K562 (cell line): ENCODE data around the gene FEN1. TPM values are rescaled to one million over a fixed set of nuclear protein-coding genes. Genes with fewer than 3 reads are reported as not detected.
A peak's percentile ranks its signal among the peaks of the same experiment; 100 is the strongest.

Experiments
- CCNT2 ChIP-seq: IDR thresholded peaks from 2 replicates; pipeline ENCODE4 v1.6.1; 2011; ENCODE audit warnings: borderline replicate concordance, low read depth, mild to moderate bottlenecking, moderate library complexity, mixed read lengths, low read length; ENCODE audit not compliant: insufficient read length; ENCODE audit errors: extremely low read depth
- FOXA1 ChIP-seq: fragments of 450-650 bp; IDR thresholded peaks from 2 replicates; pipeline ENCODE4 v1.6.1; 2016; ENCODE audit warnings: mild to moderate bottlenecking, borderline replicate concordance
- FOXM1 ChIP-seq, 2 experiments: fragments of 450-650 bp in 1 of 2; sonication (generic) in 1 of 2; formaldehyde crosslinking in 1 of 2; IDR thresholded peaks; 2 replicates each; pipeline versions ENCODE4 v1.6.1 to v1.9.0; 2017 to 2022; ENCODE audit warnings: low read depth in 2 of 2, mild to moderate bottlenecking in 2 of 2, missing genetic modification reagents in 1 of 2, moderate library complexity in 1 of 2
- NR1H2 ChIP-seq: sonication (generic); formaldehyde crosslinking; IDR thresholded peaks from 2 replicates; pipeline ENCODE4 v1.4.0; 2020; ENCODE audit warnings: mild to moderate bottlenecking, missing genetic modification reagents
- RBM17 ChIP-seq: fragments of 200-400 bp; formaldehyde crosslinking; IDR thresholded peaks from 2 replicates; pipeline ENCODE4 v1.6.1; 2017; ENCODE audit warnings: low read depth, mild to moderate bottlenecking, low read length, borderline replicate concordance
- SRF ChIP-seq, 2 experiments: fragments of 250-450, 450-650 bp in 1 of 2; sonication (Bioruptor Pico) in 1 of 2; sonication (generic) in 1 of 2; formaldehyde crosslinking; IDR thresholded peaks; 2 replicates each; pipeline versions ENCODE4 v1.5.0 to v1.5.1; 2020 to 2022; ENCODE audit warnings: mild to moderate bottlenecking in 1 of 2, missing genetic modification reagents in 1 of 2
- ZNF121 ChIP-seq: sonication (generic); formaldehyde crosslinking; conservative IDR thresholded peaks from 2 replicates; pipeline ENCODE4 v1.8.0; 2022; ENCODE audit warnings: missing genetic modification reagents
- ZNF165 ChIP-seq: fragments of 250-450 bp; sonication (Bioruptor Pico); IDR thresholded peaks from 2 replicates; pipeline ENCODE4 v1.4.0; 2020; ENCODE audit warnings: borderline replicate concordance
- ZNF561 ChIP-seq: fragments of 450-650 bp; formaldehyde crosslinking; conservative IDR thresholded peaks from 2 replicates; pipeline ENCODE4 v1.4.0; 2020; ENCODE audit warnings: mild to moderate bottlenecking, moderate library complexity
- ZNF75A ChIP-seq: fragments of 450-650 bp; formaldehyde crosslinking; IDR thresholded peaks from 2 replicates; pipeline ENCODE4 v1.4.0; 2020; ENCODE audit warnings: mild to moderate bottlenecking
- polyA plus RNA-seq, 8 experiments: library from polyadenylated mRNA; depleted of rRNA in 4 of 8; stranded (reverse) in 5 of 8; unstranded in 3 of 8; fragments of >200 nt; fragmentation: Nextera tagmentation in 2 of 8; fragmentation: Illumina TruSeq in 1 of 8; extraction: Ambion mirVana in 2 of 8; extraction: Trizol in 1 of 8; gene quantifications; 2 replicates each; pipeline versions ENCODE4 v1.2.1 to v1.2.3, GENCODE V29; 2011 to 2014; ENCODE audit warnings: inconsistent platforms in 1 of 8, missing spikeins in 1 of 8
- total RNA-seq, 7 experiments: library from RNA; depleted of rRNA in 6 of 7; stranded (reverse); fragments of >200 nt in 6 of 7; fragmentation: Illumina TruSeq in 2 of 7; extraction: Trizol in 2 of 7; gene quantifications; 2 replicates each; pipeline versions ENCODE4 v1.2.1 to v1.2.3, GENCODE V29; 2011 to 2021; ENCODE audit warnings: low replicate concordance in 1 of 7
- TF ChIP-seq, protein P1 (sequence below): fragments of 450-650 bp; IDR thresholded peaks from 2 replicates; pipeline ENCODE4 v1.7.0; 2016; ENCODE audit warnings: borderline replicate concordance
- TF ChIP-seq, protein P2 (sequence below): fragments of 450-650 bp; IDR thresholded peaks from 2 replicates; pipeline ENCODE4 v1.6.1; 2016; ENCODE audit warnings: borderline replicate concordance
- TF ChIP-seq, protein P3 (sequence below), 2 experiments: IDR thresholded peaks in 1 of 2; conservative IDR thresholded peaks in 1 of 2; 2 replicates each; pipeline ENCODE4 v1.6.1; 2016; ENCODE audit warnings: low read depth in 2 of 2, mild to moderate bottlenecking in 1 of 2, missing compliant biosample characterization in 1 of 2, missing genetic modification characterization in 1 of 2, moderate library complexity in 1 of 2

FEN1 gene
- total and polyA plus RNA-seq, 9 of the 15 experiments (the other 6 are each of a cell fraction or from before 2014, with no cell fraction given), result 58.1 to 156 (median 137) TPM

DNA sequence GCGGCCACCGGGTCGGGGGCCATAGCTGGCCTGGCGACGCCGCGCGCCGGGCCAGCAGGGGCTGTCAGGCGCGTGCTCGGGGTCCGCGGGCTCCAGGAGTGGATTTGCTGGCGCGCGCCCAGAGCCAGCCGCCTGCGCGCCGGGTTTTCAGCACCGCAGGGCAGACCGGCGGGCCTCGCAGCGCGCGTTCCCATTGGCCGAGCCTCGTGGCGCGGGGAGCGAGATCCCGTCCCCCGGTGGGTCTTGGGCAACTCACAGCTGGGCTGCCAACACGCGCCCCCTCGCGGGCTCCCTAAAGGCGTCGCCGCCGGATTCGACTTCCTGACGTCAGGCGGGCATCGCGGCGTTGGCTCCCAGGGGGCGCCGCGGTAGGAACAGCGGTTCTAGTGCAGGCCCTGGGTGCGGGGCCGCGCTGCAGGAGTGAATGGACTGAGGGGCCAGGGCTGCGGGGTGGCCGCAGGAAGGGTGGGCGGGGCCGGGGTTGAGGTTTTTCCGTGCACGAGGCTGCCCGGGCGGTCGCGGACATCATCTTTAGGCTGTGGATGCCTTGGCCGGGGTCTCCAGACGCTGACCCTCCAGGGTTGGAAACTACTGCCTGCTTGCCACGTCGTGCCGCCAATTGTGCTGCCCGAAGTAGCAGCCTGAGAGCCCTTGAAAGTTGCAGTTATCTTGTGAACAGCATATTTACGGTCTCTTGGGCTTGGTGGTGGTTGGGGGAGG, 24.2 kb downstream of the FEN1 start, which contains the start of gene FADS1 (continued):
- TF ChIP-seq CCNT2, result peak; percentile 82
- TF ChIP-seq, protein P1, sequence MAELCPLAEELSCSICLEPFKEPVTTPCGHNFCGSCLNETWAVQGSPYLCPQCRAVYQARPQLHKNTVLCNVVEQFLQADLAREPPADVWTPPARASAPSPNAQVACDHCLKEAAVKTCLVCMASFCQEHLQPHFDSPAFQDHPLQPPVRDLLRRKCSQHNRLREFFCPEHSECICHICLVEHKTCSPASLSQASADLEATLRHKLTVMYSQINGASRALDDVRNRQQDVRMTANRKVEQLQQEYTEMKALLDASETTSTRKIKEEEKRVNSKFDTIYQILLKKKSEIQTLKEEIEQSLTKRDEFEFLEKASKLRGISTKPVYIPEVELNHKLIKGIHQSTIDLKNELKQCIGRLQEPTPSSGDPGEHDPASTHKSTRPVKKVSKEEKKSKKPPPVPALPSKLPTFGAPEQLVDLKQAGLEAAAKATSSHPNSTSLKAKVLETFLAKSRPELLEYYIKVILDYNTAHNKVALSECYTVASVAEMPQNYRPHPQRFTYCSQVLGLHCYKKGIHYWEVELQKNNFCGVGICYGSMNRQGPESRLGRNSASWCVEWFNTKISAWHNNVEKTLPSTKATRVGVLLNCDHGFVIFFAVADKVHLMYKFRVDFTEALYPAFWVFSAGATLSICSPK, result no peak
- TF ChIP-seq SRF (CRISPR knock-in tag; IDR thresholded peaks at IDR 0.05), result no peak
- no peak for TF ChIP-seq FOXM1 (IDR thresholded peaks at IDR 0.05; ENCODE audit: low read depth)
- TF ChIP-seq FOXM1 (CRISPR knock-in tag; IDR thresholded peaks at IDR 0.05; ENCODE audit: low read depth), result no peak
- 0 out of 2 replicates have a peak, but pooled peaks have one; percentile 54 for TF ChIP-seq ZNF165
- no peak; the same call in 1 of the 2 replicates for TF ChIP-seq NR1H2 (CRISPR knock-in tag)
- no peak for TF ChIP-seq RBM17
- TF ChIP-seq, protein P2, sequence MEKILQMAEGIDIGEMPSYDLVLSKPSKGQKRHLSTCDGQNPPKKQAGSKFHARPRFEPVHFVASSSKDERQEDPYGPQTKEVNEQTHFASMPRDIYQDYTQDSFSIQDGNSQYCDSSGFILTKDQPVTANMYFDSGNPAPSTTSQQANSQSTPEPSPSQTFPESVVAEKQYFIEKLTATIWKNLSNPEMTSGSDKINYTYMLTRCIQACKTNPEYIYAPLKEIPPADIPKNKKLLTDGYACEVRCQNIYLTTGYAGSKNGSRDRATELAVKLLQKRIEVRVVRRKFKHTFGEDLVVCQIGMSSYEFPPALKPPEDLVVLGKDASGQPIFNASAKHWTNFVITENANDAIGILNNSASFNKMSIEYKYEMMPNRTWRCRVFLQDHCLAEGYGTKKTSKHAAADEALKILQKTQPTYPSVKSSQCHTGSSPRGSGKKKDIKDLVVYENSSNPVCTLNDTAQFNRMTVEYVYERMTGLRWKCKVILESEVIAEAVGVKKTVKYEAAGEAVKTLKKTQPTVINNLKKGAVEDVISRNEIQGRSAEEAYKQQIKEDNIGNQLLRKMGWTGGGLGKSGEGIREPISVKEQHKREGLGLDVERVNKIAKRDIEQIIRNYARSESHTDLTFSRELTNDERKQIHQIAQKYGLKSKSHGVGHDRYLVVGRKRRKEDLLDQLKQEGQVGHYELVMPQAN, result no peak
- TF ChIP-seq, protein P3, sequence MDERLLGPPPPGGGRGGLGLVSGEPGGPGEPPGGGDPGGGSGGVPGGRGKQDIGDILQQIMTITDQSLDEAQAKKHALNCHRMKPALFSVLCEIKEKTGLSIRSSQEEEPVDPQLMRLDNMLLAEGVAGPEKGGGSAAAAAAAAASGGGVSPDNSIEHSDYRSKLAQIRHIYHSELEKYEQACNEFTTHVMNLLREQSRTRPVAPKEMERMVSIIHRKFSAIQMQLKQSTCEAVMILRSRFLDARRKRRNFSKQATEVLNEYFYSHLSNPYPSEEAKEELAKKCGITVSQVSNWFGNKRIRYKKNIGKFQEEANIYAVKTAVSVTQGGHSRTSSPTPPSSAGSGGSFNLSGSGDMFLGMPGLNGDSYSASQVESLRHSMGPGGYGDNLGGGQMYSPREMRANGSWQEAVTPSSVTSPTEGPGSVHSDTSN (CRISPR knock-in tag; IDR thresholded peaks at IDR 0.05; ENCODE audit: low read depth), result no peak
- TF ChIP-seq, protein P3 (tag; conservative IDR thresholded peaks at IDR 0.05; ENCODE audit: low read depth), result no peak
- no peak; the same call in 1 of the 2 replicates for TF ChIP-seq ZNF121 (CRISPR knock-in tag)
- no peak for TF ChIP-seq ZNF75A (CRISPR knock-in tag)
- no peak for TF ChIP-seq ZNF561 (CRISPR knock-in tag)
- no peak for TF ChIP-seq FOXA1
